ENCODE data around the gene DAGLA. TPM values are rescaled to one million over a fixed set of nuclear protein-coding genes. Genes with fewer than 3 reads are reported as not detected.

The DAGLA gene
- total RNA-seq, 1 experiment from 2014 or later = 9.5 TPM

- Histone ChIP-seq H3K4me3 (ENCODE audit: low read depth, low read length) (no peak overlapping the region), H3K36me3 (ENCODE audit: control insufficient read depth, insufficient read depth, low read length) (peaks cover 8% of the 10 kb centered on the region), H3K4me1 (no peaks in the 10 kb centered on the region), H3K9me3 (no peaks in the 10 kb centered on the region), H3K27me3 (replicated peaks; ENCODE audit: control insufficient read depth, insufficient read depth, low read length) (no peaks in the 10 kb centered on the region)
- Mint-ChIP-seq H3K27me3 (ENCODE audit: insufficient read depth, unreplicated experiment) (no peaks in the 10 kb centered on the region), H3K9me3 (ENCODE audit: unreplicated experiment) (no peaks in the 10 kb centered on the region), H3K36me3 (ENCODE audit: insufficient read depth, unreplicated experiment) (peaks cover 85% of the 10 kb centered on the region), H3K4me3 (ENCODE audit: unreplicated experiment) (no peak overlapping the region), H3K4me1 (ENCODE audit: low read depth, unreplicated experiment) (no peaks in the 10 kb centered on the region), H3K27ac (ENCODE audit: unreplicated experiment) (no peak overlapping the region)
- no peak for DNase-seq
- TF ChIP-seq CTCF (IDR thresholded peaks at IDR 0.05; ENCODE audit: insufficient read depth in 1 of 2, low read depth in 1 of 2, low read length in 1 of 2, severe bottlenecking in 1 of 2, unreplicated experiment in 1 of 2) = no peak
- CTCF ChIA-PET = interaction anchor here (0.9 to 2.2 kb wide), 3 partner anchors 29 to 32 kb away, joined by 3 to 8 read pairs (median 3); no protein-coding TSS in a partner anchor
- POLR2A ChIA-PET = interaction anchor here (0.9 kb wide), 1 partner anchor 33 kb away, joined by 3 read pairs; no protein-coding TSS in a partner anchor
- intact Hi-C loops (cut with micrococcal nuclease; ENCODE audit: unreplicated experiment) = no loop called here
- BruUV-seq (replicated peaks) = no TSS peak
Observed at GRCh38 chr11:61779666-61780525, 99.7 kb downstream of the DAGLA start.

- H3K4me3 ChIP-seq (ENCODE audit: low read depth, low read length) = no peak overlapping the region
- H3K9me3 ChIP-seq = no peaks in the 10 kb centered on the region
- CTCF ChIA-PET = interaction anchor here (0.9 kb wide), 1 partner anchor 33 kb away, joined by 3 read pairs; no protein-coding TSS in a partner anchor
- intact Hi-C loops (cut with micrococcal nuclease; ENCODE audit: unreplicated experiment) = no loop called here
- no peaks in the 10 kb centered on the region for H3K27me3 Mint-ChIP-seq (ENCODE audit: insufficient read depth, unreplicated experiment)
- no peaks in the 10 kb centered on the region for H3K9me3 Mint-ChIP-seq (ENCODE audit: unreplicated experiment)
- H3K4me1 Mint-ChIP-seq (ENCODE audit: low read depth, unreplicated experiment) = no peaks in the 10 kb centered on the region
- no peak for DNase-seq
- H3K27me3 ChIP-seq (replicated peaks; ENCODE audit: control insufficient read depth, insufficient read depth, low read length) = no peaks in the 10 kb centered on the region
- no peak overlapping the region for H3K27ac Mint-ChIP-seq (ENCODE audit: unreplicated experiment)
- H3K4me3 Mint-ChIP-seq (ENCODE audit: unreplicated experiment) = no peak overlapping the region
- POLR2A ChIA-PET = interaction anchor here (0.9 kb wide), 1 partner anchor 33 kb away, joined by 3 read pairs; no protein-coding TSS in a partner anchor
- no TSS peak for BruUV-seq (replicated peaks)
- TF ChIP-seq CTCF (IDR thresholded peaks at IDR 0.05; ENCODE audit: insufficient read depth in 1 of 2, low read depth in 1 of 2, low read length in 1 of 2, severe bottlenecking in 1 of 2, unreplicated experiment in 1 of 2) = no peak
- H3K36me3 ChIP-seq (ENCODE audit: control insufficient read depth, insufficient read depth, low read length) = peaks cover 8% of the 10 kb centered on the region
- peaks cover 87% of the 10 kb centered on the region for H3K36me3 Mint-ChIP-seq (ENCODE audit: insufficient read depth, unreplicated experiment)
- H3K4me1 ChIP-seq = no peaks in the 10 kb centered on the region
Observed at GRCh38 chr11:61780581-61781162, 100.5 kb downstream of the DAGLA start.

GRCh38 chr11:61781585-61781984 lies 101.4 kb downstream of the DAGLA start:
- Histone ChIP-seq H3K36me3 (ENCODE audit: control insufficient read depth, insufficient read depth, low read length) (peaks cover 7% of the 10 kb centered on the region), H3K4me1 (no peaks in the 10 kb centered on the region), H3K9me3 (no peaks in the 10 kb centered on the region), H3K27me3 (replicated peaks; ENCODE audit: control insufficient read depth, insufficient read depth, low read length) (no peaks in the 10 kb centered on the region), H3K4me3 (ENCODE audit: low read depth, low read length) (no peak overlapping the region)
- no peak for TF ChIP-seq CTCF (IDR thresholded peaks at IDR 0.05; ENCODE audit: insufficient read depth in 1 of 2, low read depth in 1 of 2, low read length in 1 of 2, severe bottlenecking in 1 of 2, unreplicated experiment in 1 of 2)
- CTCF ChIA-PET = no interaction called here
- intact Hi-C loops (cut with micrococcal nuclease; ENCODE audit: unreplicated experiment) = no loop called here
- Mint-ChIP-seq H3K4me1 (ENCODE audit: low read depth, unreplicated experiment) (no peaks in the 10 kb centered on the region), H3K36me3 (ENCODE audit: insufficient read depth, unreplicated experiment) (peaks cover 85% of the 10 kb centered on the region), H3K27me3 (ENCODE audit: insufficient read depth, unreplicated experiment) (no peaks in the 10 kb centered on the region), H3K4me3 (ENCODE audit: unreplicated experiment) (no peak overlapping the region), H3K27ac (ENCODE audit: unreplicated experiment) (no peak overlapping the region), H3K9me3 (ENCODE audit: unreplicated experiment) (no peaks in the 10 kb centered on the region)
- BruUV-seq (replicated peaks) = no TSS peak
- POLR2A ChIA-PET = no interaction called here
- DNase-seq = no peak
